Measurements from ENCODE around the gene ABI3. TPM values are rescaled to one million over a fixed set of nuclear protein-coding genes. Genes with fewer than 3 reads are reported as not detected.
"Not testable (repeated sequence)": the region's sequence is repeated elsewhere in the genome, so short reads cannot be mapped to it uniquely, and the experiment has no call there.

ABI3 gene
- total and polyA plus RNA-seq, 8 donors = 6.5 to 23.8 (median 9.9) TPM

GRCh38 chr17:49183801-49184200, 26.7 kb upstream of the ABI3 start:
- Histone ChIP-seq H3K27ac (no peak overlapping the region), H3K36me3 (no peaks in the 10 kb centered on the region), H3K9me3 (peaks cover 0 to 14% of the 10 kb centered on the region in 2 donors), H3K4me1 (no peaks in the 10 kb centered on the region), H3K27me3 (no peaks in the 10 kb centered on the region), H3K4me3 (no peak overlapping the region)
- ATAC-seq (no peak), DNase-seq (no peak)
- intact Hi-C loops (cut with DNase I) = loop anchor here in 1 of 2 donors (5.0 kb wide), 1 partner anchor 38 kb away; no protein-coding TSS in a partner anchor
- TF ChIP-seq CTCF (IDR thresholded peaks at IDR 0.05) = no peak

- H3K9me3 ChIP-seq = peaks cover 0 to 14% of the 10 kb centered on the region in 2 donors
- intact Hi-C loops (cut with DNase I) = loop anchor here in 1 of 2 donors (5.0 kb wide), 1 partner anchor 38 kb away; no protein-coding TSS in a partner anchor
- not testable (repeated sequence) for H3K4me1 ChIP-seq, H3K36me3 ChIP-seq, H3K27ac ChIP-seq, H3K4me3 ChIP-seq, ATAC-seq, H3K27me3 ChIP-seq, DNase-seq
Observed at GRCh38 chr17:49184522-49184921, 26.0 kb upstream of the ABI3 start.

GRCh38 chr17:49185381-49185780, 25.1 kb upstream of the ABI3 start:
- intact Hi-C loops (cut with DNase I); H3K4me3 ChIP-seq; H3K27ac ChIP-seq; DNase-seq; H3K4me1 ChIP-seq; ATAC-seq; H3K27me3 ChIP-seq; H3K36me3 ChIP-seq: not testable (repeated sequence)
- peaks cover 0 to 14% of the 10 kb centered on the region in 2 donors for H3K9me3 ChIP-seq

- ATAC-seq (no peak), DNase-seq (no peak)
- intact Hi-C loops (cut with DNase I) = no loop called here
- Histone ChIP-seq H3K9me3 (peaks cover 0 to 14% of the 10 kb centered on the region in 2 donors), H3K27me3 (no peaks in the 10 kb centered on the region), H3K27ac (no peak overlapping the region), H3K4me1 (peaks cover 0 to 15% of the 10 kb centered on the region in 2 donors), H3K36me3 (no peaks in the 10 kb centered on the region), H3K4me3 (no peak overlapping the region)
- no peak for TF ChIP-seq CTCF (IDR thresholded peaks at IDR 0.05)
Observed at GRCh38 chr17:49187301-49187700, 23.2 kb upstream of the ABI3 start.

GRCh38 chr17:49190932-49191331, 19.6 kb upstream of the ABI3 start:
- no peak overlapping the region for H3K4me3 ChIP-seq
- H3K27ac ChIP-seq = peak overlapping the region in 1 of 2 donors; percentile 98
- intact Hi-C loops (cut with DNase I) = no loop called here
- no peaks in the 10 kb centered on the region for H3K27me3 ChIP-seq
- H3K9me3 ChIP-seq = no peaks in the 10 kb centered on the region
- no peak for TF ChIP-seq CTCF (IDR thresholded peaks at IDR 0.05)
- peaks cover 0 to 22% of the 10 kb centered on the region in 2 donors for H3K4me1 ChIP-seq
- no peaks in the 10 kb centered on the region for H3K36me3 ChIP-seq
- ATAC-seq = no peak
- no peak for DNase-seq

GRCh38 chr17:49191409-49191916, 19.0 kb upstream of the ABI3 start:
- ATAC-seq = peak; percentile 0
- TF ChIP-seq CTCF (IDR thresholded peaks at IDR 0.05) = no peak
- no peaks in the 10 kb centered on the region for H3K27me3 ChIP-seq
- DNase-seq = no peak
- intact Hi-C loops (cut with DNase I) = no loop called here
- no peaks in the 10 kb centered on the region for H3K9me3 ChIP-seq
- H3K36me3 ChIP-seq = no peaks in the 10 kb centered on the region
- peak overlapping the region; percentile 75 to 78 for H3K4me3 ChIP-seq
- peak overlapping the region; percentile 97 to 98 for H3K27ac ChIP-seq
- H3K4me1 ChIP-seq = peaks cover 0 to 22% of the 10 kb centered on the region in 2 donors
